ENCODE results near the gene MALRD1. TPM values are rescaled to one million over a fixed set of nuclear protein-coding genes. Genes with fewer than 3 reads are reported as not detected.

The MALRD1 gene
- total and polyA plus RNA-seq, 2 of the 8 experiments (the other 6 are each of a cell fraction or from before 2014, with no cell fraction given) = 0.32 to 0.35 TPM

GRCh38 chr10:19629567-19629966, 581.0 kb downstream of the MALRD1 start:
- Histone ChIP-seq H2BK5ac (ENCODE audit: low read depth, low read length) (no peak overlapping the region), H4K5ac (ENCODE audit: insufficient read length, low read depth, low read length) (no peak overlapping the region), H3K27me3 (replicated peaks in 1 of 4; ENCODE audit: control insufficient read depth in 3 of 4, extremely low read depth in 1 of 4, insufficient read depth in 3 of 4, low read length in 3 of 4) (no peaks in the 10 kb centered on the region), H3K18ac (ENCODE audit: extremely low read depth, low read length) (no peak overlapping the region), H3K23ac (ENCODE audit: insufficient read length) (no peak overlapping the region), H4K20me1 (replicated peaks in 1 of 2; ENCODE audit: control insufficient read depth in 1 of 2, insufficient read depth in 2 of 2, low read length in 2 of 2) (no peaks in the 10 kb centered on the region), H3K4me1 (replicated peaks in 1 of 4; ENCODE audit: control insufficient read depth in 3 of 4, insufficient read depth in 4 of 4, low read length in 3 of 4) (peaks cover 0 to 6% (median 2%) of the 10 kb centered on the region in 4 experiments; a peak in 3 of 7 replicates), H2BK20ac (ENCODE audit: low read length) (no peak overlapping the region), H3K36me3 (ENCODE audit: control insufficient read depth in 2 of 4, insufficient read depth in 4 of 4, low read length in 3 of 4) (no peaks in the 10 kb centered on the region), H3K79me2 (ENCODE audit: control insufficient read depth in 1 of 2, insufficient read depth in 2 of 2, low read length in 2 of 2) (no peaks in the 10 kb centered on the region), H3K9ac (replicated peaks in 1 of 4; ENCODE audit: extremely low read depth in 1 of 4, low read depth in 3 of 4, low read length in 3 of 4) (no peak overlapping the region), H3K4me2 (ENCODE audit: insufficient read depth in 1 of 2, low read depth in 2 of 2, low read length in 2 of 2) (no peak overlapping the region), H2BK15ac (ENCODE audit: low read length) (no peak overlapping the region), H2AFZ (ENCODE audit: low read length) (peak overlapping the region; percentile 43), H3K23me2 (ENCODE audit: low read depth, low read length) (no peaks in the 10 kb centered on the region), H3K14ac (ENCODE audit: insufficient read length) (no peak overlapping the region), H3K9me3 (ENCODE audit: insufficient read depth in 2 of 2, low read depth in 1 of 2, low read length in 1 of 2) (no peaks in the 10 kb centered on the region), H4K8ac (ENCODE audit: extremely low read depth, insufficient read depth, low read length) (no peak overlapping the region), H2BK12ac (ENCODE audit: low read depth, low read length) (no peak overlapping the region), H3K56ac (replicated peaks; ENCODE audit: insufficient read length, low read depth, low read length) (no peak overlapping the region), H2AK5ac (ENCODE audit: low read depth, low read length) (no peak overlapping the region), H3K4me3 (ENCODE audit: extremely low read depth in 1 of 4, insufficient read depth in 2 of 4, low read depth in 3 of 4, low read length in 4 of 4) (no peak overlapping the region), H4K91ac (replicated peaks; ENCODE audit: insufficient read length, low read length) (no peak overlapping the region), H3K79me1 (ENCODE audit: low read depth, low read length) (no peaks in the 10 kb centered on the region), H2BK120ac (replicated peaks; ENCODE audit: low read depth, low read length) (no peak overlapping the region), H3K27ac (ENCODE audit: low read depth, low read length) (no peak overlapping the region), H3K4ac (replicated peaks; ENCODE audit: insufficient read length, low read depth, low read length) (no peak overlapping the region)
- ChIA-PET CTCF (ENCODE audit: partially characterized antibody) (interaction anchor here (2.0 kb wide), 1 partner anchor 219 kb away, joined by 8 read pairs; no protein-coding TSS in a partner anchor), POLR2A (ENCODE audit: partially characterized antibody) (no interaction called here)
- WGBS, 2 experiments (ENCODE audit: extremely low coverage in 1 of 2, insufficient coverage in 1 of 2, insufficient read length in 1 of 2, insufficient replicate concordance in 2 of 2, low coverage in 1 of 2, low lambda C conversion rate in 2 of 2, missing lambda C conversion rate in 1 of 2) = 78% methylated on average over 6 of the region's 6 CpGs; no CpG with 5 or more reads in 1 of the 2 experiments
- DNase-seq (ENCODE audit: low read depth in 1 of 2, low spot score in 2 of 2) (no peak), FAIRE-seq (no peak)
- TF ChIP-seq BRCA1 (IDR thresholded peaks at IDR 0.05; ENCODE audit: low read depth, low read length) = no peak
- TF ChIP-seq CEBPB (IDR thresholded peaks at IDR 0.05; ENCODE audit: low read depth, low read length) = 0 out of 2 replicates have a peak, but pooled peaks have one; percentile 4
- TF ChIP-seq RFX5 (IDR thresholded peaks at IDR 0.05; ENCODE audit: borderline replicate concordance, low read depth, low read length) = peak; percentile 47; the same call in 1 of the 2 replicates
- TF ChIP-seq EP300 (IDR thresholded peaks at IDR 0.05; ENCODE audit: borderline replicate concordance in 1 of 2, low read depth in 2 of 2, low read length in 2 of 2) = no peak
